ENCODE measurements around the gene APBA2.
"Not testable (repeated sequence)": the region's sequence is repeated elsewhere in the genome, so short reads cannot be mapped to it uniquely, and the experiment has no call there.

GRCh38 chr15:29167122-29167521 lies 281.3 kb downstream of the APBA2 start:
- TF ChIP-seq CTCF, POLR2A (IDR thresholded peaks at IDR 0.05): not testable (repeated sequence)
